Measurements from ENCODE around the gene AATF. TPM values are rescaled to one million over a fixed set of nuclear protein-coding genes. Genes with fewer than 3 reads are reported as not detected.

AATF gene
- total and polyA plus RNA-seq, 2 donors (not counting 1 experiment from before 2014, with no cell fraction given): 23.9 to 54.8 TPM

DNA sequence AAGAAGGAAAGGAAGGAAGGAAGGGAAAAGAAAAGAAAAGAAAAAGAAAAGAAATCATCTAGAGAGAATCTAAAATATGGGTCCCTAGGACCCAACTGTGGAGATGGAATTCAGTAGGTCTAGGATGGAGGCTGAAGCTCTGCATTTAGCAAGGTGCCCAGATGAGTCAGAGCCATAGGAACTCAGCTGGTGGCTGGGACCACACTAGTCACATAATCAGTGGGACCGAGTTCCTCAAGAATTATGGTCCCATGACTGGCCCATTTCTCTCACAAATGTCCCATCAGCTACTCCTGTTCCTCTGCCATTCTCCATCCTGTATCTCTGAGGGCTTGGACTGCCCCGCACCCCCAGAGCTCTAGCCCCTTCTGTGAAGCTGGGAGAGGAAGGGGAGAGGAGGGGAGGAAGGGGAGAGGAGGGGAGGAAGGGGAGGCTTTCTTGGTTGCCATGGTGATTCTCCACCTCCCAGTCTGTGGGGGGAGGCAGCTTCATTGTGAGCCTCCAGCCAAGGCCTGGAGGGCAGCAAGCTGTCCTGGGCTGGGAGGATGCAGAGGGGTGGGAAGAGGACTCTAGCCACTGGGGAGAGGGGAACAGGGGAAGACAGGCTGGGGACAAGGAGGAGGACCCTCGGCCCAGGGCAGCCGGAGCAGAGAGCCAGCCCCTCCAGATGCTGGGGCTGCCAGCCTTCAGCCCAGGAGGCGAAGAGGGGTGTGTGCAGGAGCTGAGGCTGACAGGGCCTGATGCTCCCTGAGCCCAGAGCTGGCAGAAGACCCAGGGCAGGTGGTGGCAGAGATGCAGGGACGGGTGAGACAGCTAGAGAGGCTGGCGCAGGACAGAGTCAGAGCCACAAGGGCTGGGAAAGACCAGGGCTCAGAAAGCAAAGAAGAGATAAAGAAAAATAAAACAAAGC, 49.2 kb upstream of the AATF start:
- Mint-ChIP-seq H3K9me3 (ENCODE audit: insufficient read depth) (no peaks in the 10 kb centered on the region), H3K27me3 (peaks cover 52% of the 10 kb centered on the region), H3K27ac (no peak overlapping the region), H3K4me1 (no peaks in the 10 kb centered on the region), H3K4me3 (no peak overlapping the region)
- no peak for ATAC-seq (ENCODE audit: low read depth)
- H3K4me3 ChIP-seq (ENCODE audit: control extremely low read depth in 1 of 5, extremely low read depth in 1 of 5, insufficient read depth in 1 of 5, low read depth in 2 of 5, low read length in 4 of 5): no peak overlapping the region
- WGBS (ENCODE audit: insufficient coverage): 79% methylated on average over 6 of the region's 7 CpGs
- H3K27me3 ChIP-seq (replicated peaks in 1 of 4; ENCODE audit: control extremely low read depth in 1 of 4, control insufficient read depth in 3 of 4, insufficient read depth in 4 of 4, low read length in 3 of 4): peaks cover 0 to 7% (median 3%) of the 10 kb centered on the region in 4 experiments
- no peaks in the 10 kb centered on the region for H3K9me3 ChIP-seq (ENCODE audit: control extremely low read depth in 1 of 3, control insufficient read depth in 2 of 3, insufficient read depth in 1 of 3, low read length in 2 of 3)
- intact Hi-C loops (cut with micrococcal nuclease): no loop called here
- H3K4me2 ChIP-seq (replicated peaks; ENCODE audit: low read depth, low read length, poor library complexity, severe bottlenecking): no peak overlapping the region
- no peaks in the 10 kb centered on the region for H3K4me1 ChIP-seq (ENCODE audit: control insufficient read depth in 2 of 2, insufficient read depth in 2 of 2, low read length in 2 of 2)
- H3K9ac ChIP-seq (ENCODE audit: low read length): no peak overlapping the region
- CTCF ChIA-PET: no interaction called here
- H4K20me1 ChIP-seq (ENCODE audit: control insufficient read depth, insufficient read depth, low read length, poor library complexity, severe bottlenecking): no peaks in the 10 kb centered on the region
- POLR2A ChIA-PET: no interaction called here
- H2AFZ ChIP-seq (ENCODE audit: insufficient read depth, low read depth, low read length, poor library complexity, severe bottlenecking): no peak overlapping the region
- TF ChIP-seq EZH2 (IDR thresholded peaks at IDR 0.05; ENCODE audit: borderline replicate concordance, insufficient read depth, low read depth, low read length, poor library complexity, severe bottlenecking): no peak
- TF ChIP-seq, protein P1, sequence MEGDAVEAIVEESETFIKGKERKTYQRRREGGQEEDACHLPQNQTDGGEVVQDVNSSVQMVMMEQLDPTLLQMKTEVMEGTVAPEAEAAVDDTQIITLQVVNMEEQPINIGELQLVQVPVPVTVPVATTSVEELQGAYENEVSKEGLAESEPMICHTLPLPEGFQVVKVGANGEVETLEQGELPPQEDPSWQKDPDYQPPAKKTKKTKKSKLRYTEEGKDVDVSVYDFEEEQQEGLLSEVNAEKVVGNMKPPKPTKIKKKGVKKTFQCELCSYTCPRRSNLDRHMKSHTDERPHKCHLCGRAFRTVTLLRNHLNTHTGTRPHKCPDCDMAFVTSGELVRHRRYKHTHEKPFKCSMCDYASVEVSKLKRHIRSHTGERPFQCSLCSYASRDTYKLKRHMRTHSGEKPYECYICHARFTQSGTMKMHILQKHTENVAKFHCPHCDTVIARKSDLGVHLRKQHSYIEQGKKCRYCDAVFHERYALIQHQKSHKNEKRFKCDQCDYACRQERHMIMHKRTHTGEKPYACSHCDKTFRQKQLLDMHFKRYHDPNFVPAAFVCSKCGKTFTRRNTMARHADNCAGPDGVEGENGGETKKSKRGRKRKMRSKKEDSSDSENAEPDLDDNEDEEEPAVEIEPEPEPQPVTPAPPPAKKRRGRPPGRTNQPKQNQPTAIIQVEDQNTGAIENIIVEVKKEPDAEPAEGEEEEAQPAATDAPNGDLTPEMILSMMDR (IDR thresholded peaks at IDR 0.05): no peak
- no peaks in the 10 kb centered on the region for H3K79me2 ChIP-seq (ENCODE audit: control insufficient read depth, insufficient read depth, low read length)
- DNase-seq: no peak
- no peaks in the 10 kb centered on the region for H3K36me3 ChIP-seq (replicated peaks in 1 of 2; ENCODE audit: control extremely low read depth in 1 of 2, control insufficient read depth in 1 of 2, extremely low read depth in 1 of 2, insufficient read depth in 2 of 2, low read length in 1 of 2)
- no peak overlapping the region for H3K27ac ChIP-seq (ENCODE audit: low read length in 2 of 2)

GRCh38 chr17:36900160-36900512, 48.6 kb upstream of the AATF start:
- POLR2A ChIA-PET: no interaction called here
- Histone ChIP-seq H3K36me3 (replicated peaks in 1 of 2; ENCODE audit: control extremely low read depth in 1 of 2, control insufficient read depth in 1 of 2, extremely low read depth in 1 of 2, insufficient read depth in 2 of 2, low read length in 1 of 2) (no peaks in the 10 kb centered on the region), H2AFZ (ENCODE audit: insufficient read depth, low read depth, low read length, poor library complexity, severe bottlenecking) (no peak overlapping the region), H3K27ac (ENCODE audit: low read length in 2 of 2) (no peak overlapping the region), H3K9ac (ENCODE audit: low read length) (no peak overlapping the region), H4K20me1 (ENCODE audit: control insufficient read depth, insufficient read depth, low read length, poor library complexity, severe bottlenecking) (no peaks in the 10 kb centered on the region), H3K4me3 (ENCODE audit: control extremely low read depth in 1 of 5, extremely low read depth in 1 of 5, insufficient read depth in 1 of 5, low read depth in 2 of 5, low read length in 4 of 5) (no peak overlapping the region), H3K9me3 (ENCODE audit: control extremely low read depth in 1 of 3, control insufficient read depth in 2 of 3, insufficient read depth in 1 of 3, low read length in 2 of 3) (no peaks in the 10 kb centered on the region), H3K27me3 (replicated peaks in 1 of 4; ENCODE audit: control extremely low read depth in 1 of 4, control insufficient read depth in 3 of 4, insufficient read depth in 4 of 4, low read length in 3 of 4) (peaks cover 0 to 5% (median 2%) of the 10 kb centered on the region in 4 experiments), H3K79me2 (ENCODE audit: control insufficient read depth, insufficient read depth, low read length) (no peaks in the 10 kb centered on the region), H3K4me1 (ENCODE audit: control insufficient read depth in 2 of 2, insufficient read depth in 2 of 2, low read length in 2 of 2) (no peaks in the 10 kb centered on the region), H3K4me2 (replicated peaks; ENCODE audit: low read depth, low read length, poor library complexity, severe bottlenecking) (no peak overlapping the region)
- no peak overlapping the region for H3K27ac Mint-ChIP-seq
- no peak for ATAC-seq (ENCODE audit: low read depth)
- CTCF ChIA-PET: no interaction called here
- no peak overlapping the region for H3K4me3 Mint-ChIP-seq
- DNase-seq: no peak
- H3K9me3 Mint-ChIP-seq (ENCODE audit: insufficient read depth): no peaks in the 10 kb centered on the region
- TF ChIP-seq, protein P1 (IDR thresholded peaks at IDR 0.05): no peak
- no peak for TF ChIP-seq EZH2 (IDR thresholded peaks at IDR 0.05; ENCODE audit: borderline replicate concordance, insufficient read depth, low read depth, low read length, poor library complexity, severe bottlenecking)
- intact Hi-C loops (cut with micrococcal nuclease): no loop called here
- no peaks in the 10 kb centered on the region for H3K4me1 Mint-ChIP-seq
- WGBS (ENCODE audit: insufficient coverage): 80% methylated on average over 1 of the region's 7 CpGs
- H3K27me3 Mint-ChIP-seq: peaks cover 46% of the 10 kb centered on the region

Measured in B cell (primary cell).